Fibroblast of villous mesenchyme (primary cell): ENCODE results near the gene RFX4. TPM values are rescaled to one million over a fixed set of nuclear protein-coding genes. Genes with fewer than 3 reads are reported as not detected.

Source experiments
- DNase-seq: peaks from one replicate; pipeline ENCODE4 v3.0.0-alpha.2; 2010; ENCODE audit warnings: low read depth
- H3K4me3 ChIP-seq: 2 replicates; pipeline ENCODE4 v1.5.1; 2011; ENCODE audit warnings: low read depth, mild to moderate bottlenecking, low read length
- total RNA-seq: library from RNA; depleted of rRNA; stranded (reverse); fragments of >200 nt; gene quantifications from 2 replicates; pipeline ENCODE4 v1.2.3, GENCODE V29; 2012
- TF ChIP-seq, protein P1 (sequence below): IDR thresholded peaks from 2 replicates; pipeline ENCODE4 v1.5.1; 2012; ENCODE audit warnings: low read depth, mild to moderate bottlenecking, low read length; ENCODE audit not compliant: insufficient read depth

RFX4 gene
- total RNA-seq, 1 donor: not detected

DNA sequence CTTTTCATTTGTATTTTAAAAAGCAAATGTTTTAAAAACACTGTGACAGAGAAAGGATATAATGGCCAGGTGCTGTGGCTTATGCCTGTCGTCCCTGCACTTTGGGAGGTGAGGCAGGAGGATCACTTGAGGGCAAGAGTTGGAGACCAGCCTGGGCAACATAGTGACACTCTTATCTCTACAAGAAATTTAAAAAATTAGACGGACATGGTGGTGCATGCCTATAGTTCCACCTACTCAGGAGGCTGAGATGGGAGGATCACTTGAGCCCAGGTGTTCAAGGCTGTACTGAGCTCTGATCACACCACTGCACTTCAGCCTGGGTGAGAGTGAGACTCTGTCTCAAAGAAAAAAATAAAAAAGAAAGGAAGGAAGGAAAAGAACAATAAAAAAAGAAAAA is 7.8 kb downstream of the RFX4 start:
- H3K4me3 ChIP-seq: no peak overlapping the region
- DNase-seq: no peak
- TF ChIP-seq, protein P1, sequence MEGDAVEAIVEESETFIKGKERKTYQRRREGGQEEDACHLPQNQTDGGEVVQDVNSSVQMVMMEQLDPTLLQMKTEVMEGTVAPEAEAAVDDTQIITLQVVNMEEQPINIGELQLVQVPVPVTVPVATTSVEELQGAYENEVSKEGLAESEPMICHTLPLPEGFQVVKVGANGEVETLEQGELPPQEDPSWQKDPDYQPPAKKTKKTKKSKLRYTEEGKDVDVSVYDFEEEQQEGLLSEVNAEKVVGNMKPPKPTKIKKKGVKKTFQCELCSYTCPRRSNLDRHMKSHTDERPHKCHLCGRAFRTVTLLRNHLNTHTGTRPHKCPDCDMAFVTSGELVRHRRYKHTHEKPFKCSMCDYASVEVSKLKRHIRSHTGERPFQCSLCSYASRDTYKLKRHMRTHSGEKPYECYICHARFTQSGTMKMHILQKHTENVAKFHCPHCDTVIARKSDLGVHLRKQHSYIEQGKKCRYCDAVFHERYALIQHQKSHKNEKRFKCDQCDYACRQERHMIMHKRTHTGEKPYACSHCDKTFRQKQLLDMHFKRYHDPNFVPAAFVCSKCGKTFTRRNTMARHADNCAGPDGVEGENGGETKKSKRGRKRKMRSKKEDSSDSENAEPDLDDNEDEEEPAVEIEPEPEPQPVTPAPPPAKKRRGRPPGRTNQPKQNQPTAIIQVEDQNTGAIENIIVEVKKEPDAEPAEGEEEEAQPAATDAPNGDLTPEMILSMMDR: no peak

DNA sequence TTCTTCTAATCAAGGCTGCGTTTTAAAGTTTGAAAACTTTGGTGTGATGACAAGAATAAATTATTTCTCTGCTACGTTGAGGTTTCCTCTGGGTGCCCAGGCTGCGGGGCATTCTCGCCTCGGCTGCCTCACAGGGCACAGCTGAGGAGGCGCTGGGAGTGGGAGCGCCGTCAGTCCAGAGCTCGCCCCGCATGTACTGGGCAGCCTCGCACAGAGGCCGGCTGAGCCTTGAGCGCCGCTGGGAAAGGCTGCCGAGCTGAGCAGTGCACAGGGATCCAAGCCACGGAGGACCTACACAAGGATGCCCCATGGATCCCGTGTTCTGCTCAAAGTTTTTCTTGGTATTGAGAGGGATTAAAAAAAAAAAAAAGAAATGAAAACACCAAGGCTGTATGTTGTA is 11.6 kb downstream of the RFX4 start:
- no peak for DNase-seq
- TF ChIP-seq, protein P1: no peak
- H3K4me3 ChIP-seq: no peak overlapping the region

DNA sequence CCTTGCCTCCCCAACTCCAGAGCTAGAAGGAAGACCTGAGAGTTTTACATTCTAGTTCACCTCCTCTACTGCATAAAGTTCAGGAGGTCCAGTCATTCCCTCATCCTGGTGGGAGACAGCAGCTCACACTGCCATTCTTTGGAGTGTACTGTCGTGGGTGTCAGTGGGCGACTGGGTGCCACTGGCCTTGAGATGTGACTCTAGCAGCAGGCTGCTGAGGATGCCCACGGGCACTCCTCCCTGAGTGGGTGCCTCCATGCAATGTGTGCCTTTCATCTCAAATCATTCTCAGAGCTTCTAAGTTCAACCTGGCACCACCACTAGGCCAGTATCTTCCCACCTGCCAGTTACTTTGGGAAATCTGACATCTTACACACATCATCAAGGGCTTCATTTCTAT is 12.5 kb downstream of the RFX4 start:
- TF ChIP-seq, protein P1: no peak
- H3K4me3 ChIP-seq: no peak overlapping the region
- DNase-seq: no peak

DNA sequence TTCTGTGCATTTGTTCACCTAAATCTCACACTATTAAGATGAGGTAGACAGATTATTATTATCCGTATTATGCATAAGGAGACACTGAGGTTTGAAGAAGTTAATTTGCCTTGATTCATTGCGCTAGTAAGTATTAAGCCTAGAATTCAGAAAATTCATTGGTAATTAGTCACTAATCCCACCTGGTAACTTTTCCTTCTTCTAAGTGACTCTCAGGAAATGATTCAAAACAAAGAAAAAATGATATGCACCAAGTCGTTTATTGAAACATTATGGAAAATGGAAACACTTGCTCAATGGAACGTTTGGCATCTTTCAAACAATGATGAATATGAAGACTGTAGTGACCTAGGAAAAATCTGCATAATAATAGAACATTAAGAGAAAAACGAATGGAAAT is 15.2 kb downstream of the RFX4 start:
- TF ChIP-seq, protein P1: no peak
- no peak overlapping the region for H3K4me3 ChIP-seq
- DNase-seq: no peak

DNA sequence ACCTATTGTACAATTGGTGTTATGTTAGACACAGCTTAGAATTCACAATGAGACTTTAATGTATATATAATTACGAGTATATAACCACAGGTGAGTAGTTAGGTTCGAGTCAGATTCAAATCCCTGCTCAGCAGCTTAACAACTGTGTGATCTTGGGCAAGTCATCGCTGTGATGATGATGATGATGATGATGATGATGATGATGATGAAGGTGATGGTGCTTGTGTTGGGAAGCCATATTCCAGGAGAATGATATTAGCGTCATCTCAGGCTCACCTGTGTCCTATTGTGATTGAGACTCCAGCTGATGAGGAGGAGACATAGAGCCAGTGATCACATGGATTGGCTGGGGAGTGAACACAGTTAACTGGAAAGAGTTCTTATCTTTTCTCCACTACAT is 16.5 kb downstream of the RFX4 start:
- no peak for DNase-seq
- TF ChIP-seq, protein P1: no peak
- no peak overlapping the region for H3K4me3 ChIP-seq

DNA sequence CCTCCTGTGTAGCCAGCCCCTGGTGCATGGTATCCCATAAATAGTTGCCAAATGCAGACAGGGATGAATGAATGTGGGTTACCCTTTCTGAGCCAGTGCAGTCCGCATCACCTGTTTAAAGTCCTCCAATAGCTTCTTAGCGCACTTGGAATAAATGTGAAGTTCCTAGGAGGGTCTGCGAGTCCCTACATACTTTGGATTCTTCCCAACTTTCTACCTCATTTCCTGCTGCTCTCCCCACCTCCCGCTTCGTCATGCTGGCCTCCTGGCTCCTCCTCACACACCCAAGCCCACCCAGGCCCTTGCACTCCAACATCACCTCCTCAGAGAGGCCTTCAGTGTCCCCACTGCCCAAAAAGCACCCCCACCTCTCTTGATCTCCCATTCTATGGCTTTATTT is 17.7 kb downstream of the RFX4 start:
- no peak for DNase-seq
- no peak overlapping the region for H3K4me3 ChIP-seq
- TF ChIP-seq, protein P1: no peak

DNA sequence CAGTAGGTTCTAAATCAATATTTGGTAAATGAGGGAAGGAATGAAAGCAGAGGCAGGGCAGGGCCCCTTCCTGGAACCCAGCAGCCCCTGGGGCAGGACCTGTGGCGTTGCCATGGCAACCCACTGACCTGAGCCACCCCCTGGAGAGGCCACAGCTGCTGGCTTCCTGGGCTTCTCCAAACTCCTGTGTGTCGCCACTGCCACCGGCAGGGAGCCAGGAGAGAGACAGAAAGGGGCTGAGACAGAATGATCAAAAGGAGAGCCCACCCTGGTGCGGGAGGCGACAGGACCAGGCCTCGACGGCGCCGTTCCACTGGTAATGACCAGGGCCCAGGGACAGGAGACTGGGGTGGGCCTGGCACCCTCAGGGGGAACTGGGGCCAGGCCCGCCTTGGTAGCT is 18.2 kb downstream of the RFX4 start:
- H3K4me3 ChIP-seq: no peak overlapping the region
- no peak for DNase-seq
- TF ChIP-seq, protein P1: no peak
